ENCODE results near the gene DYNLT4. TPM values are rescaled to one million over a fixed set of nuclear protein-coding genes. Genes with fewer than 3 reads are reported as not detected.

The DYNLT4 gene
- total and polyA plus RNA-seq, 2 of the 13 experiments (the other 11 are each of a cell fraction or from before 2014, with no cell fraction given), result 0.77 TPM; not detected in 1

DNA sequence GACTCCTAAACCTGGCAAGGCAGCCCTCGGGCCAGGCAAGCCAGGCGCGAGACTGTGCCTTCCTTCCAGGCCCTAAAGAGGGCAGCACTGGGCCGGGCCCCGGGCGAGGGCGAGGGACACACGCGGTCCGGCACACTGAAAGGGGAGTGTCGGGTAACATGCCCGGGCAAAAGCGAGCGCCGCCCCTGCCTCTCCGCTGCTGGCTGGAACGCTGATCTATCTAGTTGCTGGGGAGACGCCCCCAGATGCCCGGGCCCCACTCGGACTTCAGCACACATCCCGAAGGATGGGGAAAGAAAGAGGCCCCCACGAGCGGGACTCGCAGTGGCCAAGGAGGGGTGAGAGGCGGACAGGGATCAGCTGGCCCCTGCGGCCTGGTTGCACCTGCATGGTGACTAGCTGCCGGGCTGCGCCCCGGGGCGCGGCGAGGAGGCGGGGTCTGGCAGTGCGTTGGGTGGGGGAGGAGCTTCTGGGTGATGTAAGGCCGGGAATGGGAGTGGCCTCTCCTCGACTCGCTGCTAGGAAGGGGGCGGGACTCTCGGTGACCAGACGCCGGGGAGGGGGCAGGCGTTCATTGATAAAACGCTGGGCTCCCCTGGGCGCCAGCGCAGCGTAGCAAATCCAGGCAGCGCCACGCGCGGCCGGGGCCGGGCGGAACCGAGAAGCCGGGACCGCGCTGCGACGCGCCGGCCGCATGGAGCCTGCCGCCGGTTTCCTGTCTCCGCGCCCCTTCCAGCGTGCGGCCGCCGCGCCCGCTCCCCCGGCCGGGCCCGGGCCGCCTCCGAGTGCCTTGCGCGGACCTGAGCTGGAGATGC lies 7.2 kb downstream of the DYNLT4 start, which contains the start of gene PLK3 (continued):
- no peak for TF ChIP-seq TRIM24 (CRISPR knock-in tag; IDR thresholded peaks at IDR 0.05)
- no peak for TF ChIP-seq ZKSCAN5 (CRISPR knock-in tag; IDR thresholded peaks at IDR 0.05)
- TF ChIP-seq, protein P1, sequence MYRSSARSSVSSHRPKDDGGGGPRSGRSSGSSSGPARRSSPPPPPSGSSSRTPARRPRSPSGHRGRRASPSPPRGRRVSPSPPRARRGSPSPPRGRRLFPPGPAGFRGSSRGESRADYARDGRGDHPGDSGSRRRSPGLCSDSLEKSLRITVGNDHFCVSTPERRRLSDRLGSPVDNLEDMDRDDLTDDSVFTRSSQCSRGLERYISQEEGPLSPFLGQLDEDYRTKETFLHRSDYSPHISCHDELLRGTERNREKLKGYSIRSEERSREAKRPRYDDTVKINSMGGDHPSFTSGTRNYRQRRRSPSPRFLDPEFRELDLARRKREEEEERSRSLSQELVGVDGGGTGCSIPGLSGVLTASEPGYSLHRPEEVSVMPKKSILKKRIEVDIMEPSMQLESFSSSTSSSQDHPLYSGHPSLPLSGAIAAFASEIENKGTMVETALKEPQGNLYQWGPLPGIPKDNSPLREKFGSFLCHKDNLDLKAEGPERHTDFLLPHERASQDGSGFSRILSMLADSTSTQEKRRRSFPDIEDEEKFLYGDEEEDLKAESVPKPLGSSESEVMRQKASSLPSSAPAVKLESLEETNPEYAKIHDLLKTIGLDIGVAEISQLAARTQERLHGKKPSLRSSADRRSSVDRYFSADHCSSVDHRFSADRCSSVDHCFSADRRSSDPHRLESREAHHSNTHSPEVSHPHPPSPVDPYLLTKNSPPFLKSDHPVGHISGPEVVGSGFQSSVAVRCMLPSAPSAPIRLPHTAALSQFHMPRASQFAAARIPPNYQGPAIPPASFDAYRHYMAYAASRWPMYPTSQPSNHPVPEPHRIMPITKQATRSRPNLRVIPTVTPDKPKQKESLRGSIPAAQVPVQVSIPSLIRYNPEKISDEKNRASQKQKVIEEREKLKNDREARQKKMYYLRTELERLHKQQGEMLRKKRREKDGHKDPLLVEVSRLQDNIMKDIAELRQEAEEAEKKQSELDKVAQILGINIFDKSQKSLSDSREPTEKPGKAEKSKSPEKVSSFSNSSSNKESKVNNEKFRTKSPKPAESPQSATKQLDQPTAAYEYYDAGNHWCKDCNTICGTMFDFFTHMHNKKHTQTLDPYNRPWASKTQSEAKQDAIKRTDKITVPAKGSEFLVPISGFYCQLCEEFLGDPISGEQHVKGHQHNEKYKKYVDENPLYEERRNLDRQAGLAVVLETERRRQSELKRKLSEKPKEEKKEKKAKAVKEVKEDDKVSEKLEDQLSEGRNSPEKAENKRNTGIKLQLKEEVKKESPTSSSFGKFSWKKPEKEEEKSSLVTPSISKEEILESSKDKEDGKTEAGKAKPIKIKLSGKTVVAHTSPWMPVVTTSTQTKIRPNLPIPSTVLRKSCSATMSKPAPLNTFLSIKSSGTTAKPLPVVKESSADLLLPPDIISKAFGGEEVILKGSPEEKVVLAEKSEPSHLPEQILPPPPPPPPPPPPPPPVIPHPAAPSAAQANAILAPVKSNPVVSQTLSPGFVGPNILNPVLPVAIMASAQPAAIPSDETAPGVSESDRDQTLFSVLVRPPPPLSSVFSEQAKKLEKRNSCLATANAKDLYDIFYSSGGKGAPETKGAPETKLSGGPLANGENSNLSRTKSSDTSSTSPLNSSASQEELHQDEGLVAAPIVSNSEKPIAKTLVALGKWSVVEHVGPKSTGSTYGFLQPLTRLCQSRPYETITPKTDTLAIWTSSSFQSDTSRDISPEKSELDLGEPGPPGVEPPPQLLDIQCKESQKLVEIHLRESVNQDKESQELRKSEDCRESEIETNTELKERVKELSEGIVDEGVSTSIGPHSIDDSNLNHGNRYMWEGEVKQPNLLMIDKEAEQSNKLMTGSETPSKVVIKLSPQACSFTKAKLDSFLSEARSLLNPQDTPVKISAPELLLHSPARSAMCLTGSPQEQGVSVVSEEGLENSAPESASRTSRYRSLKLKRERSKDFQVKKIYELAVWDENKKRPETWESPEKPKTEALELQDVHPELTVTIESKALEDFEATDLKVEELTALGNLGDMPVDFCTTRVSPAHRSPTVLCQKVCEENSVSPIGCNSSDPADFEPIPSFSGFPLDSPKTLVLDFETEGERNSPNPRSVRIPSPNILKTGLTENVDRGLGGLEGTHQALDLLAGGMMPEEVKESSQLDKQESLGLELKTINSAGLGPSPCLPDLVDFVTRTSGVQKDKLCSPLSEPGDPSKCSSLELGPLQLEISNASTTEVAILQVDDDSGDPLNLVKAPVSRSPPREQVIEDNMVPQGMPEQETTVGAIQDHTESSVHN (CRISPR knock-in tag; IDR thresholded peaks at IDR 0.05), result no peak
- no peak for TF ChIP-seq ZNF10 (CRISPR knock-in tag; IDR thresholded peaks at IDR 0.05; ENCODE audit: borderline replicate concordance, low read depth)
- TF ChIP-seq GABPA (IDR thresholded peaks at IDR 0.05; ENCODE audit: low read depth, low read length), result no peak
- 0 out of 2 replicates have a peak, but pooled peaks have one; percentile 8 for TF ChIP-seq GABPA (CRISPR knock-in tag; IDR thresholded peaks at IDR 0.05; ENCODE audit: low read depth)
- TF ChIP-seq ZBTB44 (CRISPR knock-in tag; IDR thresholded peaks at IDR 0.05), result no peak
- no peak for TF ChIP-seq AFF4 (CRISPR knock-in tag; IDR thresholded peaks at IDR 0.05)
- no peak for TF ChIP-seq ZNF354B (CRISPR knock-in tag; IDR thresholded peaks at IDR 0.05)
- no peak for TF ChIP-seq TIGD3 (CRISPR knock-in tag; IDR thresholded peaks at IDR 0.05; ENCODE audit: borderline replicate concordance)
- TF ChIP-seq ZBTB2 (CRISPR knock-in tag; IDR thresholded peaks at IDR 0.05; ENCODE audit: low read depth), result peak; percentile 52; the same call in 1 of the 2 replicates
